ENCODE results near the gene PAX5.

DNA sequence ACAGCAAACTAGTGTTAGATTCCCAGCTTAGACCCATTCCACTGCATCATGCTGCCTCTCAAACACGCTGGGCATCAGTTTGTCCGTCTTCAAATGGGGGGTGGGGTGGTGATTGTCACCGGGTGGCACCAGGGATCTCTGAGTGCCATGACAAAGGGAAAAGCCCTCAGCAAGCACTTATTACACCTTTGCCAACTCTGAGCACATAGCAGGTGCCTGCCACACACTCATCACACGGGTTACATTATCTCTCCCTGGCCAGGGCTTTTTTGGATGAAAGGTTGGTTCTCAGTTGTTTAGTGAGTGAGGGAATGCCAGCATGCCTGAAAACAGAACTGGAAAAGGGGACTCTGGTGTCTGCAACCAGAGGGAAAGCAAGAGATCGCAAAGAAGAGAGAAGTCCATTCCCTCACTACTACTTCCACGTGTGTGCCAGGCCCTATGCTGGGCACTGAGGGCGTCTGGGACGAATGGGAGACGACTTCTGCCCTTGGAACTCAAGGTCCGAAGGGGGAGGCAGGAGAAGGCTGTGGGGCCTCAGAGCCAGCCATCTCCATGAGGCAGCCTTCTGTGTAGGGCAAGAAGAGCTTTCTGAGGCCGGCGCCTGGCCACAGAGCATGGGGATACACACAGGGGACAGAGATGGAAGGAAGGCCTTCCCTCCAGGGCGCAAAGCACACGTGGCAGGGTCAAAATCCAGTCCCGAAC is 48.9 kb downstream of the PAX5 start:
- TF ChIP-seq, protein P1, sequence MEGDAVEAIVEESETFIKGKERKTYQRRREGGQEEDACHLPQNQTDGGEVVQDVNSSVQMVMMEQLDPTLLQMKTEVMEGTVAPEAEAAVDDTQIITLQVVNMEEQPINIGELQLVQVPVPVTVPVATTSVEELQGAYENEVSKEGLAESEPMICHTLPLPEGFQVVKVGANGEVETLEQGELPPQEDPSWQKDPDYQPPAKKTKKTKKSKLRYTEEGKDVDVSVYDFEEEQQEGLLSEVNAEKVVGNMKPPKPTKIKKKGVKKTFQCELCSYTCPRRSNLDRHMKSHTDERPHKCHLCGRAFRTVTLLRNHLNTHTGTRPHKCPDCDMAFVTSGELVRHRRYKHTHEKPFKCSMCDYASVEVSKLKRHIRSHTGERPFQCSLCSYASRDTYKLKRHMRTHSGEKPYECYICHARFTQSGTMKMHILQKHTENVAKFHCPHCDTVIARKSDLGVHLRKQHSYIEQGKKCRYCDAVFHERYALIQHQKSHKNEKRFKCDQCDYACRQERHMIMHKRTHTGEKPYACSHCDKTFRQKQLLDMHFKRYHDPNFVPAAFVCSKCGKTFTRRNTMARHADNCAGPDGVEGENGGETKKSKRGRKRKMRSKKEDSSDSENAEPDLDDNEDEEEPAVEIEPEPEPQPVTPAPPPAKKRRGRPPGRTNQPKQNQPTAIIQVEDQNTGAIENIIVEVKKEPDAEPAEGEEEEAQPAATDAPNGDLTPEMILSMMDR (IDR thresholded peaks at IDR 0.05) = no peak
- no peak for TF ChIP-seq POLR2A (IDR thresholded peaks at IDR 0.05)
- TF ChIP-seq EP300 (IDR thresholded peaks at IDR 0.05) = no peak

Measured in ovary (tissue), 3 donors.